Ascending aorta (tissue), 2 donors: ENCODE data around the gene IL3. TPM values are rescaled to one million over a fixed set of nuclear protein-coding genes. Genes with fewer than 3 reads are reported as not detected.

Experiments
- DNase-seq, 2 donors: peaks; one replicate each; pipeline ENCODE4 v3.0.0-alpha.2; 2019; ENCODE audit warnings: low spot score in 2 of 2
- H3K27ac ChIP-seq, 2 donors: fragments of 200-600 bp; sonication (generic); one replicate each; pipeline ENCODE4 v1.5.1; 2016 to 2017; ENCODE audit warnings: mild to moderate bottlenecking in 1 of 2
- H3K27me3 ChIP-seq: fragments of 200-600 bp; sonication (generic); one replicate; pipeline ENCODE4 v1.5.1; 2017
- H3K36me3 ChIP-seq, 2 donors: fragments of 200-600 bp; sonication (generic); one replicate each; pipeline ENCODE4 v1.5.1; 2016
- H3K4me1 ChIP-seq, 2 donors: fragments of 200-600 bp; sonication (generic); one replicate each; pipeline ENCODE4 v1.5.1; 2016 to 2017; ENCODE audit warnings: mild to moderate bottlenecking in 1 of 2
- H3K4me3 ChIP-seq, 2 donors: fragments of 200-600 bp; sonication (generic); one replicate each; pipeline ENCODE4 v1.5.1; 2016 to 2017; ENCODE audit warnings: mild to moderate bottlenecking in 1 of 2
- H3K9me3 ChIP-seq, 2 donors: fragments of 200-600 bp; sonication (generic); one replicate each; pipeline ENCODE4 v1.5.1; 2016
- CTCF ChIP-seq, 3 experiments: fragments of 200-600 bp in 2 of 3; fragments of 450-650 bp in 1 of 3; sonication (generic) in 2 of 3; IDR thresholded peaks; one replicate each; pipeline ENCODE4 v1.5.1; 2016 to 2019; ENCODE audit warnings: antibody characterized with exemption in 3 of 3, mild to moderate bottlenecking in 1 of 3, moderate library complexity in 1 of 3
- intact Hi-C: fragments of 100-400 bp; cut with DNase I; formaldehyde crosslinking; loops from one replicate; pipeline ENCODE4 v1.15.1; 2023
- total RNA-seq: library from RNA; depleted of rRNA; stranded (reverse); fragments of >200 nt; gene quantifications from one replicate; pipeline ENCODE4 v1.1.0, GENCODE V29; 2016

The IL3 gene
- total RNA-seq, 1 donor from 2014 or later: not detected

DNA sequence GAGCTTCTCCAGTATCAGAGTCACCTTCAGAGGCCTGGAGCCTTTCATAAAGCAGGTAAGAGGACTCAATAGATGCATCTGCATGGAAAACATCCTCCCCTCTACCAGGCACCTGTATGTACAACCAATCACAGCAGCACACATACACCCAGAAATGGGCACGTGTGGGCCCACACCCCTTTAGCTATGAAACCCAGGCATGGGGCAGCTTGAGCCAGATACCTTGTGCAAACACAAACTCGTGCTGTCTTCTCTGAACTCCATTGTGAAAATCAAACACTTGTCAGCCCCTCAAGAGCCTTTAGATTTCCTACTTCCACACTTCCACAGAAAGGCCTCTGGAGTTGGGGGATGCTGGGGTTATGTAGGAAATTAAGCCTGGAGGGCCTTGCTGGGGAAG lies 12.1 kb downstream of the IL3 start:
- no peak for DNase-seq
- Histone ChIP-seq H3K4me3 (no peak overlapping the region), H3K36me3 (no peaks in the 10 kb centered on the region), H3K9me3 (no peaks in the 10 kb centered on the region), H3K4me1 (no peaks in the 10 kb centered on the region), H3K27ac (no peak overlapping the region), H3K27me3 (no peaks in the 10 kb centered on the region)
- intact Hi-C loops: no loop called here
- TF ChIP-seq CTCF (IDR thresholded peaks at IDR 0.05): no peak

DNA sequence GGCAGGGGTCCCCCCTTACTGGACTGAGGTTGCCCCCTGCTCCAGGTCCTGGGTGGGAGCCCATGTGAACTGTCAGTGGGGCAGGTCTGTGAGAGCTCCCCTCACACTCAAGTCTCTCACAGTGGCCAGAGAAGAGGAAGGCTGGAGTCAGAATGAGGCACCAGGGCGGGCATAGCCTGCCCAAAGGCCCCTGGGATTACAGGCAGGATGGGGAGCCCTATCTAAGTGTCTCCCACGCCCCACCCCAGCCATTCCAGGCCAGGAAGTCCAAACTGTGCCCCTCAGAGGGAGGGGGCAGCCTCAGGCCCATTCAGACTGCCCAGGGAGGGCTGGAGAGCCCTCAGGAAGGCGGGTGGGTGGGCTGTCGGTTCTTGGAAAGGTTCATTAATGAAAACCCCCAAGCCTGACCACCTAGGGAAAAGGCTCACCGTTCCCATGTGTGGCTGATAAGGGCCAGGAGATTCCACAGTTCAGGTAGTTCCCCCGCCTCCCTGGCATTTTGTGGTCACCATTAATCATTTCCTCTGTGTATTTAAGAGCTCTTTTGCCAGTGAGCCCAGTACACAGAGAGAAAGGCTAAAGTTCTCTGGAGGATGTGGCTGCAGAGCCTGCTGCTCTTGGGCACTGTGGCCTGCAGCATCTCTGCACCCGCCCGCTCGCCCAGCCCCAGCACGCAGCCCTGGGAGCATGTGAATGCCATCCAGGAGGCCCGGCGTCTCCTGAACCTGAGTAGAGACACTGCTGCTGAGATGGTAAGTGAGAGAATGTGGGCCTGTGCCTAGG lies 13.0 kb downstream of the IL3 start, which contains the start of gene CSF2:
Gene CSF2, plus strand, starts transcription at position 559 of the 783 bp plus-strand sequence. Its CDS starts 35 bp downstream, at position 594.
- DNase-seq: no peak
- intact Hi-C loops: no loop called here

DNA sequence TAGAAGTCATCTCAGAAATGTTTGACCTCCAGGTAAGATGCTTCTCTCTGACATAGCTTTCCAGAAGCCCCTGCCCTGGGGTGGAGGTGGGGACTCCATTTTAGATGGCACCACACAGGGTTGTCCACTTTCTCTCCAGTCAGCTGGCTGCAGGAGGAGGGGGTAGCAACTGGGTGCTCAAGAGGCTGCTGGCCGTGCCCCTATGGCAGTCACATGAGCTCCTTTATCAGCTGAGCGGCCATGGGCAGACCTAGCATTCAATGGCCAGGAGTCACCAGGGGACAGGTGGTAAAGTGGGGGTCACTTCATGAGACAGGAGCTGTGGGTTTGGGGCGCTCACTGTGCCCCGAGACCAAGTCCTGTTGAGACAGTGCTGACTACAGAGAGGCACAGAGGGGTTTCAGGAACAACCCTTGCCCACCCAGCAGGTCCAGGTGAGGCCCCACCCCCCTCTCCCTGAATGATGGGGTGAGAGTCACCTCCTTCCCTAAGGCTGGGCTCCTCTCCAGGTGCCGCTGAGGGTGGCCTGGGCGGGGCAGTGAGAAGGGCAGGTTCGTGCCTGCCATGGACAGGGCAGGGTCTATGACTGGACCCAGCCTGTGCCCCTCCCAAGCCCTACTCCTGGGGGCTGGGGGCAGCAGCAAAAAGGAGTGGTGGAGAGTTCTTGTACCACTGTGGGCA lies 13.8 kb downstream of the IL3 start:
- no peak overlapping the region for H3K27ac ChIP-seq
- H3K4me3 ChIP-seq: no peak overlapping the region
- no peaks in the 10 kb centered on the region for H3K9me3 ChIP-seq
- H3K27me3 ChIP-seq: no peaks in the 10 kb centered on the region
- H3K36me3 ChIP-seq: no peaks in the 10 kb centered on the region
- TF ChIP-seq CTCF (IDR thresholded peaks at IDR 0.05): no peak
- DNase-seq: no peak
- intact Hi-C loops: no loop called here
- no peaks in the 10 kb centered on the region for H3K4me1 ChIP-seq

More for the DNA sequence above, 13.0 kb downstream of the IL3 start, which contains the start of gene CSF2:
- no peak for TF ChIP-seq CTCF (IDR thresholded peaks at IDR 0.05)
- Histone ChIP-seq H3K4me3 (no peak within 1 kb of the TSS), H3K36me3 (no peaks in the 10 kb centered on the region), H3K9me3 (no peaks in the 10 kb centered on the region), H3K27me3 (no peaks in the 10 kb centered on the region), H3K4me1 (no peaks in the 10 kb centered on the region), H3K27ac (no peak within 1 kb of the TSS)

DNA sequence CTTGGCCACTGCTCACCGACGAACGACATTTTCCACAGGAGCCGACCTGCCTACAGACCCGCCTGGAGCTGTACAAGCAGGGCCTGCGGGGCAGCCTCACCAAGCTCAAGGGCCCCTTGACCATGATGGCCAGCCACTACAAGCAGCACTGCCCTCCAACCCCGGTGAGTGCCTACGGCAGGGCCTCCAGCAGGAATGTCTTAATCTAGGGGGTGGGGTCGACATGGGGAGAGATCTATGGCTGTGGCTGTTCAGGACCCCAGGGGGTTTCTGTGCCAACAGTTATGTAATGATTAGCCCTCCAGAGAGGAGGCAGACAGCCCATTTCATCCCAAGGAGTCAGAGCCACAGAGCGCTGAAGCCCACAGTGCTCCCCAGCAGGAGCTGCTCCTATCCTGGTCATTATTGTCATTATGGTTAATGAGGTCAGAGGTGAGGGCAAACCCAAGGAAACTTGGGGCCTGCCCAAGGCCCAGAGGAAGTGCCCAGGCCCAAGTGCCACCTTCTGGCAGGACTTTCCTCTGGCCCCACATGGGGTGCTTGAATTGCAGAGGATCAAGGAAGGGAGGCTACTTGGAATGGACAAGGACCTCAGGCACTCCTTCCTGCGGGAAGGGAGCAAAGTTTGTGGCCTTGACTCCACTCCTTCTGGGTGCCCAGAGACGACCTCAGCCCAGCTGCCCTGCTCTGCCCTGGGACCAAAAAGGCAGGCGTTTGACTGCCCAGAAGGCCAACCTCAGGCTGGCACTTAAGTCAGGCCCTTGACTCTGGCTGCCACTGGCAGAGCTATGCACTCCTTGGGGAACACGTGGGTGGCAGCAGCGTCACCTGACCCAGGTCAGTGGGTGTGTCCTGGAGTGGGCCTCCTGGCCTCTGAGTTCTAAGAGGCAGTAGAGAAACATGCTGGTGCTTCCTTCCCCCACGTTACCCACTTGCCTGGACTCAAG lies 14.6 kb downstream of the IL3 start:
- no peaks in the 10 kb centered on the region for H3K36me3 ChIP-seq
- no peak for DNase-seq
- no peak overlapping the region for H3K4me3 ChIP-seq
- no peaks in the 10 kb centered on the region for H3K9me3 ChIP-seq
- H3K4me1 ChIP-seq: no peaks in the 10 kb centered on the region
- TF ChIP-seq CTCF (IDR thresholded peaks at IDR 0.05): no peak
- intact Hi-C loops: no loop called here
- H3K27ac ChIP-seq: no peak overlapping the region
- H3K27me3 ChIP-seq: no peaks in the 10 kb centered on the region

DNA sequence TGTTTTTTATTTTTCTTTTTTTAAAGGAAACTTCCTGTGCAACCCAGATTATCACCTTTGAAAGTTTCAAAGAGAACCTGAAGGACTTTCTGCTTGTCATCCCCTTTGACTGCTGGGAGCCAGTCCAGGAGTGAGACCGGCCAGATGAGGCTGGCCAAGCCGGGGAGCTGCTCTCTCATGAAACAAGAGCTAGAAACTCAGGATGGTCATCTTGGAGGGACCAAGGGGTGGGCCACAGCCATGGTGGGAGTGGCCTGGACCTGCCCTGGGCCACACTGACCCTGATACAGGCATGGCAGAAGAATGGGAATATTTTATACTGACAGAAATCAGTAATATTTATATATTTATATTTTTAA lies 15.2 kb downstream of the IL3 start:
- DNase-seq: no peak
- H3K36me3 ChIP-seq: no peaks in the 10 kb centered on the region
- H3K4me1 ChIP-seq: no peaks in the 10 kb centered on the region
- TF ChIP-seq CTCF (IDR thresholded peaks at IDR 0.05): no peak
- H3K27me3 ChIP-seq: no peaks in the 10 kb centered on the region
- H3K9me3 ChIP-seq: no peaks in the 10 kb centered on the region
- intact Hi-C loops: no loop called here
- H3K4me3 ChIP-seq: no peak overlapping the region
- H3K27ac ChIP-seq: no peak overlapping the region
